HG03558 (cell line): ENCODE data around the gene GAK.
"Not testable (repeated sequence)": the region's sequence is repeated elsewhere in the genome, so short reads cannot be mapped to it uniquely, and the experiment has no call there.

Source experiments
- ATAC-seq: cut with Tn5 transposase; IDR thresholded peaks from one replicate; pipeline ENCODE4 v1.9.1; 2021; ENCODE audit warnings: moderate number of reproducible peaks; ENCODE audit not compliant: unreplicated experiment; ENCODE audit errors: extremely low read depth

Gene GAK

GRCh38 chr4:931960-932712 lies at the start of gene GAK, which contains the start of gene TMEM175:
Gene GAK (minus strand): TSS chr4:932316. CDS start chr4:932187, 129 bp downstream.
Gene TMEM175 (plus strand): TSS chr4:932460. CDS start chr4:947740, 15,280 bp downstream.
- peak; percentile 64 for ATAC-seq

- no peak for ATAC-seq
Observed at GRCh38 chr4:978957-979701, 47.0 kb upstream of the GAK start.

GRCh38 chr4:976016-976415 lies 43.9 kb upstream of the GAK start:
- not testable (repeated sequence) for ATAC-seq

- no peak for ATAC-seq
Observed at GRCh38 chr4:974668-975067, 42.6 kb upstream of the GAK start.

GRCh38 chr4:973431-974397 lies 41.6 kb upstream of the GAK start, which contains the start of gene DGKQ:
Gene DGKQ (minus strand): TSS chr4:973569. CDS start chr4:973482, 87 bp downstream.
- no peak for ATAC-seq

- no peak for ATAC-seq
Observed at GRCh38 chr4:972651-973424, 40.7 kb upstream of the GAK start.

- no peak for ATAC-seq
Observed at GRCh38 chr4:971666-972500, 39.8 kb upstream of the GAK start.

GRCh38 chr4:970854-971520 lies 38.9 kb upstream of the GAK start:
- ATAC-seq: no peak

- no peak for ATAC-seq
Observed at GRCh38 chr4:970046-970745, 38.1 kb upstream of the GAK start.

GRCh38 chr4:968621-969394 lies 36.7 kb upstream of the GAK start:
- ATAC-seq: no peak

GRCh38 chr4:968221-968620 lies 36.1 kb upstream of the GAK start:
- ATAC-seq: no peak

- no peak for ATAC-seq
Observed at GRCh38 chr4:967113-968104, 35.3 kb upstream of the GAK start.

- no peak for ATAC-seq
Observed at GRCh38 chr4:966266-967112, 34.4 kb upstream of the GAK start.

- no peak for ATAC-seq
Observed at GRCh38 chr4:965766-966134, 33.6 kb upstream of the GAK start.
